HCT116 (cell line): Measurements from ENCODE around the gene CA12. TPM values are rescaled to one million over a fixed set of nuclear protein-coding genes. Genes with fewer than 3 reads are reported as not detected.

ENCODE experiments used
- ATAC-seq: fragments of 200-7000 bp; cut with Tn5 transposase; 2 replicates; pipeline ENCODE4 v1.9.1; 2020; ENCODE audit warnings: mild to moderate bottlenecking, moderate library complexity
- BruUV-seq: library from RNA; stranded (reverse); fragments of 400-500 nt; replicated peaks from 2 replicates; lab custom pipeline; 2021; lab: Mats Ljungman, UMichigan
- CTCF ChIA-PET: fragments of 300-600 bp; sonication (Branson Sonifier 250); formaldehyde crosslinking; loops from one replicate; lab custom pipeline; 2021; ENCODE audit warnings: antibody characterized with exemption; lab: Charles Lee
- POLR2A ChIA-PET: fragments of 300-600, 350-600 bp; sonication (Branson Sonifier 250); formaldehyde crosslinking; loops from one replicate; lab custom pipeline; 2021; ENCODE audit warnings: antibody characterized with exemption; lab: Charles Lee
- RAD21 ChIA-PET, 2 experiments: fragments of 300-600 bp; sonication (Branson Sonifier 250); formaldehyde crosslinking; loops; one replicate each; lab custom pipeline; 2023; ENCODE audit warnings: low total read pairs in 2 of 2; ENCODE audit not compliant: uncharacterized antibody in 2 of 2, unreplicated experiment in 2 of 2, low non-redundant PET in 1 of 2; lab: Charles Lee
- DNase-seq: peaks from one replicate; pipeline ENCODE4 v3.0.0-alpha.2; 2010; ENCODE audit warnings: low read depth, low spot score
- H2AFZ ChIP-seq: fragments of 200-600 bp; shearing (Covaris generic), sonication (generic); 2 replicates; pipeline ENCODE4 v1.6.1; 2017; ENCODE audit warnings: low read depth, mixed run types, mixed read lengths, antibody characterized with exemption, low read length; ENCODE audit not compliant: poor library complexity, severe bottlenecking
- H3K27ac ChIP-seq: 2 replicates; pipeline ENCODE4 v1.5.1; 2012; ENCODE audit warnings: low read depth, low read length
- H3K27me3 ChIP-seq: fragments of 200-600 bp; sonication (generic); 2 replicates; pipeline ENCODE4 v1.6.1; 2016; ENCODE audit warnings: mixed run types, low read length, mixed read lengths; ENCODE audit not compliant: insufficient read depth
- H3K36me3 ChIP-seq, 2 experiments: fragments of 200-500 bp in 1 of 2; fragments of 200-600 bp in 1 of 2; sonication (Bioruptor generic) in 1 of 2; sonication (generic) in 1 of 2; 2 replicates each; pipeline versions ENCODE4 v1.5.1 to v1.6.1; 2014 to 2016; ENCODE audit warnings: low read length in 2 of 2, inconsistent platforms in 1 of 2, mixed read lengths in 1 of 2, mixed run types in 1 of 2; ENCODE audit not compliant: insufficient read depth in 2 of 2, control insufficient read depth in 1 of 2
- H3K4me1 ChIP-seq, 2 experiments: fragments of 200-600 bp in 1 of 2; sonication (generic) in 1 of 2; 2 replicates each; pipeline versions ENCODE4 v1.5.1 to v1.6.1; 2012 to 2017; ENCODE audit warnings: low read length in 2 of 2, inconsistent platforms in 1 of 2, mild to moderate bottlenecking in 1 of 2, mixed read lengths in 1 of 2, mixed run types in 1 of 2, moderate library complexity in 1 of 2; ENCODE audit not compliant: insufficient read depth in 2 of 2, control insufficient read depth in 1 of 2
- H3K4me2 ChIP-seq: fragments of 200-600 bp; sonication (generic); 2 replicates; pipeline ENCODE4 v1.6.1; 2017; ENCODE audit warnings: mixed run types, low read length, mixed read lengths
- H3K4me3 ChIP-seq, 2 experiments: fragments of 200-600 bp in 1 of 2; sonication (generic) in 1 of 2; replicated peaks in 1 of 2; 2 replicates each; pipeline ENCODE4 v1.5.1; 2011 to 2016; ENCODE audit warnings: low read length in 2 of 2, control low read depth in 1 of 2, low read depth in 1 of 2, mild to moderate bottlenecking in 1 of 2, mixed read lengths in 1 of 2, mixed run types in 1 of 2
- H3K79me2 ChIP-seq: fragments of 200-600 bp; sonication (generic); 2 replicates; pipeline ENCODE4 v1.6.1; 2017; ENCODE audit warnings: mild to moderate bottlenecking, mixed run types, low read length, moderate library complexity, mixed read lengths; ENCODE audit not compliant: insufficient read depth
- H3K9ac ChIP-seq: fragments of 200-600 bp; sonication (generic); 2 replicates; pipeline ENCODE4 v1.6.1; 2016; ENCODE audit warnings: low read length, mixed read lengths
- H3K9me2 ChIP-seq: fragments of 200-600 bp; sonication (generic), shearing (Covaris generic); 2 replicates; pipeline ENCODE4 v1.6.1; 2017; ENCODE audit warnings: mixed run types, mild to moderate bottlenecking, moderate library complexity; ENCODE audit not compliant: insufficient read depth
- H3K9me3 ChIP-seq, 2 experiments: fragments of 200-500 bp in 1 of 2; fragments of 200-600 bp in 1 of 2; sonication (Bioruptor generic) in 1 of 2; sonication (generic) in 1 of 2; 2 replicates each; pipeline ENCODE4 v1.6.1; 2014 to 2017; ENCODE audit warnings: low read length in 2 of 2, mixed read lengths in 2 of 2, inconsistent platforms in 1 of 2, low read depth in 1 of 2, mild to moderate bottlenecking in 1 of 2, mixed run types in 1 of 2, moderate library complexity in 1 of 2; ENCODE audit not compliant: control insufficient read depth in 1 of 2, insufficient read depth in 1 of 2
- H4K20me1 ChIP-seq: fragments of 200-600 bp; sonication (generic), shearing (Covaris generic); 2 replicates; pipeline ENCODE4 v1.6.1; 2017; ENCODE audit warnings: mixed run types, mild to moderate bottlenecking, moderate library complexity; ENCODE audit not compliant: insufficient read depth
- ATF3 ChIP-seq: IDR thresholded peaks from 2 replicates; pipeline ENCODE4 v1.6.1; 2012
- ELF1 ChIP-seq: IDR thresholded peaks from 2 replicates; pipeline ENCODE4 v1.6.1; 2012; ENCODE audit warnings: low read depth, borderline replicate concordance
- EZH2 ChIP-seq: fragments of 200-600 bp; sonication (generic); IDR thresholded peaks from 2 replicates; pipeline ENCODE4 v1.6.1; 2017; ENCODE audit warnings: antibody characterized with exemption, mixed run types
- FOSL1 ChIP-seq: IDR thresholded peaks from 2 replicates; pipeline ENCODE4 v1.6.1; 2012; ENCODE audit warnings: low read depth
- MAX ChIP-seq: IDR thresholded peaks from 2 replicates; pipeline ENCODE4 v1.6.1; 2012
- POLR2A ChIP-seq: IDR thresholded peaks from 2 replicates; pipeline ENCODE4 v1.7.0; 2011; ENCODE audit warnings: borderline replicate concordance; ENCODE audit not compliant: insufficient read depth, insufficient read length; ENCODE audit errors: extremely low read depth
- RAD21 ChIP-seq: IDR thresholded peaks from 2 replicates; pipeline ENCODE4 v1.6.1; 2012; ENCODE audit warnings: low read depth, mild to moderate bottlenecking
- REST ChIP-seq: IDR thresholded peaks from 2 replicates; pipeline ENCODE4 v1.6.1; 2012; ENCODE audit warnings: low read depth
- SIN3A ChIP-seq: IDR thresholded peaks from 2 replicates; pipeline ENCODE4 v1.6.1; 2012; ENCODE audit warnings: low read depth
- SP1 ChIP-seq: IDR thresholded peaks from 2 replicates; pipeline ENCODE4 v1.6.1; 2012; ENCODE audit warnings: low read depth
- SRF ChIP-seq: IDR thresholded peaks from 2 replicates; pipeline ENCODE4 v1.6.1; 2012; ENCODE audit warnings: low read depth
- YY1 ChIP-seq: IDR thresholded peaks from 2 replicates; pipeline ENCODE4 v1.6.1; 2011; ENCODE audit warnings: low read length, low read depth, moderate library complexity, mild to moderate bottlenecking; ENCODE audit not compliant: insufficient replicate concordance; ENCODE audit errors: extremely low read depth
- ZBTB33 ChIP-seq: IDR thresholded peaks from 2 replicates; pipeline ENCODE4 v1.6.1; 2011; ENCODE audit warnings: mild to moderate bottlenecking, low read length, moderate library complexity; ENCODE audit not compliant: insufficient replicate concordance; ENCODE audit errors: extremely low read depth
- ZFX ChIP-seq: fragments of 450-650 bp; IDR thresholded peaks from 2 replicates; pipeline ENCODE4 v1.6.1; 2017
- intact Hi-C: fragments of 100-400 bp; cut with micrococcal nuclease; formaldehyde crosslinking; loops from 2 replicates; pipeline ENCODE4 v1.10.0; 2022
- total RNA-seq: library from RNA; stranded (reverse); gene quantifications from one replicate; pipeline ENCODE4 v1.2.1, GENCODE V29; 2021; ENCODE audit not compliant: unreplicated experiment

The CA12 gene
- total RNA-seq, 1 experiment from 2014 or later: 1.8 TPM

- ATAC-seq (no peak), DNase-seq (no peak)
- no peaks in the 10 kb centered on the region for H3K36me3 ChIP-seq
- no peaks in the 10 kb centered on the region for H3K27me3 ChIP-seq
- no peak overlapping the region for H3K9ac ChIP-seq
- ChIA-PET CTCF (no interaction called here), RAD21 (no interaction called here), POLR2A (no interaction called here)
- no peaks in the 10 kb centered on the region for H4K20me1 ChIP-seq
- no peak overlapping the region for H2AFZ ChIP-seq
- H3K9me2 ChIP-seq: no peaks in the 10 kb centered on the region; the same call in 1 of the 2 replicates
- no peak overlapping the region for H3K4me3 ChIP-seq
- H3K79me2 ChIP-seq: no peaks in the 10 kb centered on the region
- no peak overlapping the region for H3K4me2 ChIP-seq
- H3K9me3 ChIP-seq: no peaks in the 10 kb centered on the region
- no TSS peak for BruUV-seq
- TF ChIP-seq ZFX: no peak
- TF ChIP-seq MAX: no peak
- no peak for TF ChIP-seq REST
- no peak for TF ChIP-seq SRF
- no peak for TF ChIP-seq ELF1
- no peaks in the 10 kb centered on the region for H3K4me1 ChIP-seq
- no peak overlapping the region for H3K27ac ChIP-seq
- intact Hi-C loops: no loop called here
Observed at GRCh38 chr15:63322541-63322940, 59.1 kb downstream of the CA12 start.

GRCh38 chr15:63321462-63321861 is 60.2 kb downstream of the CA12 start:
- Histone ChIP-seq H3K9me3 (no peaks in the 10 kb centered on the region), H3K36me3 (no peaks in the 10 kb centered on the region), H3K27me3 (no peaks in the 10 kb centered on the region), H4K20me1 (no peaks in the 10 kb centered on the region), H3K79me2 (no peaks in the 10 kb centered on the region), H3K4me1 (no peaks in the 10 kb centered on the region), H3K4me3 (no peak overlapping the region), H3K4me2 (no peak overlapping the region), H2AFZ (no peak overlapping the region), H3K27ac (no peak overlapping the region), H3K9me2 (no peaks in the 10 kb centered on the region; the same call in 1 of the 2 replicates), H3K9ac (no peak overlapping the region)
- RAD21 ChIA-PET: no interaction called here
- POLR2A ChIA-PET: no interaction called here
- CTCF ChIA-PET: no interaction called here
- DNase-seq (no peak), ATAC-seq (no peak)
- no TSS peak for BruUV-seq
- intact Hi-C loops: no loop called here
- no peak for TF ChIP-seq RAD21
- no peak for TF ChIP-seq POLR2A
- TF ChIP-seq ELF1: no peak
- no peak for TF ChIP-seq SIN3A
- no peak for TF ChIP-seq FOSL1
- TF ChIP-seq ZFX: no peak
- TF ChIP-seq EZH2: no peak
- TF ChIP-seq ZBTB33: no peak
- TF ChIP-seq SP1: no peak
- no peak for TF ChIP-seq ATF3
- no peak for TF ChIP-seq YY1
